SK-N-SH treated with all-trans-retinoic acid at 6 μM for 48 hours (cell line): ENCODE results near the gene EDIL3.

Experiments used
- ATAC-seq: fragments of 200-7000 bp; cut with Tn5 transposase; 3 replicates; pipeline ENCODE4 v1.9.1; 2020; ENCODE audit warnings: mild to moderate bottlenecking, moderate library complexity
- ARNTL ChIP-seq: fragments of 450-650 bp; formaldehyde crosslinking; IDR thresholded peaks from 2 replicates; pipeline ENCODE4 v1.5.0; 2020; ENCODE audit warnings: low read depth, mild to moderate bottlenecking, moderate library complexity, borderline replicate concordance
- BACH2 ChIP-seq: fragments of 250-450 bp; sonication (Bioruptor Pico); IDR thresholded peaks from 2 replicates; pipeline ENCODE4 v1.9.0; 2021; ENCODE audit warnings: mild to moderate bottlenecking, borderline replicate concordance
- CSDC2 ChIP-seq: fragments of 250-450 bp; sonication (Bioruptor Pico); IDR thresholded peaks from 2 replicates; pipeline ENCODE4 v1.5.0; 2020; ENCODE audit warnings: mild to moderate bottlenecking, moderate library complexity
- ESRRG ChIP-seq: fragments of 250-450 bp; sonication (Bioruptor Pico); IDR thresholded peaks from 2 replicates; pipeline ENCODE4 v1.6.1; 2021; ENCODE audit warnings: mild to moderate bottlenecking
- GLIS3 ChIP-seq: fragments of 250-450 bp; sonication (Bioruptor Pico); IDR thresholded peaks from 2 replicates; pipeline ENCODE4 v1.5.0; 2020; ENCODE audit warnings: mild to moderate bottlenecking, moderate library complexity
- OSR1 ChIP-seq: fragments of 250-450 bp; sonication (Bioruptor Pico); IDR thresholded peaks from 2 replicates; pipeline ENCODE4 v1.8.0; 2022; ENCODE audit warnings: moderate library complexity, mild to moderate bottlenecking, inconsistent platforms
- PPARA ChIP-seq: fragments of 250-450 bp; sonication (Bioruptor Pico); IDR thresholded peaks from 2 replicates; pipeline ENCODE4 v1.5.0; 2020; ENCODE audit warnings: mild to moderate bottlenecking, borderline replicate concordance
- RARB ChIP-seq: fragments of 250-450 bp; sonication (Bioruptor Pico); IDR thresholded peaks from 2 replicates; pipeline ENCODE4 v1.8.0; 2021; ENCODE audit warnings: mild to moderate bottlenecking, moderate library complexity
- SNAI2 ChIP-seq: fragments of 250-450 bp; sonication (Bioruptor Pico); IDR thresholded peaks from 2 replicates; pipeline ENCODE4 v1.5.0; 2020; ENCODE audit warnings: mild to moderate bottlenecking, moderate library complexity
- TCF4 ChIP-seq: fragments of 250-450 bp; sonication (Bioruptor Pico); IDR thresholded peaks from 2 replicates; pipeline ENCODE4 v1.8.0; 2021; ENCODE audit warnings: mild to moderate bottlenecking, moderate library complexity, borderline replicate concordance
- TOX ChIP-seq: fragments of 250-450 bp; sonication (Bioruptor Pico); IDR thresholded peaks from 2 replicates; pipeline ENCODE4 v1.8.0; 2021; ENCODE audit warnings: mild to moderate bottlenecking, moderate library complexity, borderline replicate concordance
- ZFP3 ChIP-seq: fragments of 250-450 bp; sonication (Bioruptor Pico); IDR thresholded peaks from 2 replicates; pipeline ENCODE4 v1.5.0; 2020; ENCODE audit warnings: mild to moderate bottlenecking, moderate library complexity
- ZFP30 ChIP-seq: fragments of 450-650 bp; formaldehyde crosslinking; IDR thresholded peaks from 2 replicates; pipeline ENCODE4 v1.5.0; 2022; ENCODE audit warnings: mild to moderate bottlenecking, moderate library complexity
- ZNF565 ChIP-seq: fragments of 450-650 bp; formaldehyde crosslinking; conservative IDR thresholded peaks from 2 replicates; pipeline ENCODE4 v1.5.0; 2020; ENCODE audit warnings: low read depth, mild to moderate bottlenecking, moderate library complexity
- ZNF70 ChIP-seq: fragments of 450-650 bp; formaldehyde crosslinking; IDR thresholded peaks from 2 replicates; pipeline ENCODE4 v1.5.0; 2020; ENCODE audit warnings: mild to moderate bottlenecking, moderate library complexity
- ZNF8 ChIP-seq: fragments of 450-650 bp; formaldehyde crosslinking; IDR thresholded peaks from 2 replicates; pipeline ENCODE4 v1.5.0; 2020; ENCODE audit warnings: mild to moderate bottlenecking, moderate library complexity
- TF ChIP-seq, protein P1 (sequence below): fragments of 250-450 bp; sonication (Bioruptor Pico); IDR thresholded peaks from 2 replicates; pipeline ENCODE4 v1.5.1; 2020; ENCODE audit warnings: low read depth, mild to moderate bottlenecking, moderate library complexity
- TF ChIP-seq, protein P2 (sequence below): fragments of 250-450 bp; sonication (Bioruptor Pico); IDR thresholded peaks from 2 replicates; pipeline ENCODE4 v1.8.0; 2020; ENCODE audit warnings: mild to moderate bottlenecking, moderate library complexity, borderline replicate concordance
- TF ChIP-seq, protein P3 (sequence below): fragments of 250-450 bp; sonication (Bioruptor Pico); IDR thresholded peaks from 2 replicates; pipeline ENCODE4 v1.5.0; 2020; ENCODE audit warnings: mild to moderate bottlenecking, moderate library complexity
- TF ChIP-seq, protein P4 (sequence below): fragments of 250-450 bp; sonication (Bioruptor Pico); IDR thresholded peaks from 2 replicates; pipeline ENCODE4 v1.5.1; 2021; ENCODE audit warnings: mild to moderate bottlenecking, moderate library complexity
- TF ChIP-seq, protein P5 (sequence below): fragments of 250-450 bp; sonication (Bioruptor Pico); IDR thresholded peaks from 2 replicates; pipeline ENCODE4 v1.8.0; 2021; ENCODE audit warnings: low read depth, mild to moderate bottlenecking, moderate library complexity, borderline replicate concordance

Gene EDIL3

DNA sequence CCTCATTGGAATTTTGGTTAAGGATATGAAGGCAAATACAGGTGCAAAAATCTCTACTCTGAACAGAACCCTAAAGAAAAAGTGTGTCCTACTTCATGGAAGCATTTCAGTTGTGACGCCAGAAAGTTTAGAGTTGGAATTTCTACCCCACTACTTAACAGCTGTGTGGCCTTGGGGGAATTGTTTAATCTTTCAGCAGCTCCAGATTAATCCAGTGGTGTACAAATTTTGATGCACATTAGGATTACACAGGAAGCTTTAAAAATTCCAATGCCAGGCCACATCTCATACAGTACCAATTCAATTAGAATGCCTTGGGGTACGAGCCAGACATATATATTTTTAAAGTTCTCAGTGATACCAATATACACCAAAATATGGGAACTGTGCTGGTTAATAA, 266.1 kb downstream of the EDIL3 start:
- ATAC-seq, result no peak

DNA sequence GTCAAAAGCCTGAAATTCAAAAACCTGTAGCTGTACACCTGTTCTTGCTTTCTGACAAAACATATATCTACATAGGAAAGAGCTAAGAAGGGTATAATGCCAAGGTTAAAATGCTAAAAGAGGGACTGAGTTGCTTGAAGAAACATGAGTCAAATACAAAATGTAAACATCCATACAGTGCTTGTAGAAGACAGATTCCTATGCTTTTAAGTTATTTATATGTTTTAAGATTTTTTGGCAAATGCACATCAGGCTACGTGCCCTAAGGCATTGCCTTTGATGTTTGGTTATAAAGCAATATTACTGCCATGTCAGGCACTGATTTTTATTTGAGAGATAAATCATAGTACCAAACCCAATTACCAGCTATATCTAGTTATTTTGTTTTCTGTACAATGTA, 269.0 kb downstream of the EDIL3 start:
- no peak for TF ChIP-seq BACH2 (CRISPR knock-in tag)
- no peak for TF ChIP-seq CSDC2 (CRISPR knock-in tag)
- TF ChIP-seq, protein P1, sequence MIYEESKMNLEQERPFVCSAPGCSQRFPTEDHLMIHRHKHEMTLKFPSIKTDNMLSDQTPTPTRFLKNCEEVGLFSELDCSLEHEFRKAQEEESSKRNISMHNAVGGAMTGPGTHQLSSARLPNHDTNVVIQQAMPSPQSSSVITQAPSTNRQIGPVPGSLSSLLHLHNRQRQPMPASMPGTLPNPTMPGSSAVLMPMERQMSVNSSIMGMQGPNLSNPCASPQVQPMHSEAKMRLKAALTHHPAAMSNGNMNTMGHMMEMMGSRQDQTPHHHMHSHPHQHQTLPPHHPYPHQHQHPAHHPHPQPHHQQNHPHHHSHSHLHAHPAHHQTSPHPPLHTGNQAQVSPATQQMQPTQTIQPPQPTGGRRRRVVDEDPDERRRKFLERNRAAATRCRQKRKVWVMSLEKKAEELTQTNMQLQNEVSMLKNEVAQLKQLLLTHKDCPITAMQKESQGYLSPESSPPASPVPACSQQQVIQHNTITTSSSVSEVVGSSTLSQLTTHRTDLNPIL (CRISPR knock-in tag), result no peak
- TF ChIP-seq, protein P2, sequence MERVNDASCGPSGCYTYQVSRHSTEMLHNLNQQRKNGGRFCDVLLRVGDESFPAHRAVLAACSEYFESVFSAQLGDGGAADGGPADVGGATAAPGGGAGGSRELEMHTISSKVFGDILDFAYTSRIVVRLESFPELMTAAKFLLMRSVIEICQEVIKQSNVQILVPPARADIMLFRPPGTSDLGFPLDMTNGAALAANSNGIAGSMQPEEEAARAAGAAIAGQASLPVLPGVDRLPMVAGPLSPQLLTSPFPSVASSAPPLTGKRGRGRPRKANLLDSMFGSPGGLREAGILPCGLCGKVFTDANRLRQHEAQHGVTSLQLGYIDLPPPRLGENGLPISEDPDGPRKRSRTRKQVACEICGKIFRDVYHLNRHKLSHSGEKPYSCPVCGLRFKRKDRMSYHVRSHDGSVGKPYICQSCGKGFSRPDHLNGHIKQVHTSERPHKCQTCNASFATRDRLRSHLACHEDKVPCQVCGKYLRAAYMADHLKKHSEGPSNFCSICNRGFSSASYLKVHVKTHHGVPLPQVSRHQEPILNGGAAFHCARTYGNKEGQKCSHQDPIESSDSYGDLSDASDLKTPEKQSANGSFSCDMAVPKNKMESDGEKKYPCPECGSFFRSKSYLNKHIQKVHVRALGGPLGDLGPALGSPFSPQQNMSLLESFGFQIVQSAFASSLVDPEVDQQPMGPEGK (CRISPR knock-in tag), result no peak
- no peak for TF ChIP-seq ESRRG (CRISPR knock-in tag)
- TF ChIP-seq OSR1, result no peak
- TF ChIP-seq, protein P3, sequence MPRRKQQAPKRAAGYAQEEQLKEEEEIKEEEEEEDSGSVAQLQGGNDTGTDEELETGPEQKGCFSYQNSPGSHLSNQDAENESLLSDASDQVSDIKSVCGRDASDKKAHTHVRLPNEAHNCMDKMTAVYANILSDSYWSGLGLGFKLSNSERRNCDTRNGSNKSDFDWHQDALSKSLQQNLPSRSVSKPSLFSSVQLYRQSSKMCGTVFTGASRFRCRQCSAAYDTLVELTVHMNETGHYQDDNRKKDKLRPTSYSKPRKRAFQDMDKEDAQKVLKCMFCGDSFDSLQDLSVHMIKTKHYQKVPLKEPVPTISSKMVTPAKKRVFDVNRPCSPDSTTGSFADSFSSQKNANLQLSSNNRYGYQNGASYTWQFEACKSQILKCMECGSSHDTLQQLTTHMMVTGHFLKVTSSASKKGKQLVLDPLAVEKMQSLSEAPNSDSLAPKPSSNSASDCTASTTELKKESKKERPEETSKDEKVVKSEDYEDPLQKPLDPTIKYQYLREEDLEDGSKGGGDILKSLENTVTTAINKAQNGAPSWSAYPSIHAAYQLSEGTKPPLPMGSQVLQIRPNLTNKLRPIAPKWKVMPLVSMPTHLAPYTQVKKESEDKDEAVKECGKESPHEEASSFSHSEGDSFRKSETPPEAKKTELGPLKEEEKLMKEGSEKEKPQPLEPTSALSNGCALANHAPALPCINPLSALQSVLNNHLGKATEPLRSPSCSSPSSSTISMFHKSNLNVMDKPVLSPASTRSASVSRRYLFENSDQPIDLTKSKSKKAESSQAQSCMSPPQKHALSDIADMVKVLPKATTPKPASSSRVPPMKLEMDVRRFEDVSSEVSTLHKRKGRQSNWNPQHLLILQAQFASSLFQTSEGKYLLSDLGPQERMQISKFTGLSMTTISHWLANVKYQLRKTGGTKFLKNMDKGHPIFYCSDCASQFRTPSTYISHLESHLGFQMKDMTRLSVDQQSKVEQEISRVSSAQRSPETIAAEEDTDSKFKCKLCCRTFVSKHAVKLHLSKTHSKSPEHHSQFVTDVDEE (CRISPR knock-in tag), result no peak
- TF ChIP-seq ZNF70 (CRISPR knock-in tag), result no peak
- TF ChIP-seq ZNF8 (CRISPR knock-in tag), result no peak
- TF ChIP-seq, protein P4, sequence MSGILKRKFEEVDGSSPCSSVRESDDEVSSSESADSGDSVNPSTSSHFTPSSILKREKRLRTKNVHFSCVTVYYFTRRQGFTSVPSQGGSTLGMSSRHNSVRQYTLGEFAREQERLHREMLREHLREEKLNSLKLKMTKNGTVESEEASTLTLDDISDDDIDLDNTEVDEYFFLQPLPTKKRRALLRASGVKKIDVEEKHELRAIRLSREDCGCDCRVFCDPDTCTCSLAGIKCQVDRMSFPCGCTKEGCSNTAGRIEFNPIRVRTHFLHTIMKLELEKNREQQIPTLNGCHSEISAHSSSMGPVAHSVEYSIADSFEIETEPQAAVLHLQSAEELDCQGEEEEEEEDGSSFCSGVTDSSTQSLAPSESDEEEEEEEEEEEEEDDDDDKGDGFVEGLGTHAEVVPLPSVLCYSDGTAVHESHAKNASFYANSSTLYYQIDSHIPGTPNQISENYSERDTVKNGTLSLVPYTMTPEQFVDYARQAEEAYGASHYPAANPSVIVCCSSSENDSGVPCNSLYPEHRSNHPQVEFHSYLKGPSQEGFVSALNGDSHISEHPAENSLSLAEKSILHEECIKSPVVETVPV, result no peak
- no peak for TF ChIP-seq GLIS3 (CRISPR knock-in tag)
- TF ChIP-seq ZNF565, result no peak
- TF ChIP-seq PPARA (CRISPR knock-in tag), result no peak
- TF ChIP-seq, protein P5, sequence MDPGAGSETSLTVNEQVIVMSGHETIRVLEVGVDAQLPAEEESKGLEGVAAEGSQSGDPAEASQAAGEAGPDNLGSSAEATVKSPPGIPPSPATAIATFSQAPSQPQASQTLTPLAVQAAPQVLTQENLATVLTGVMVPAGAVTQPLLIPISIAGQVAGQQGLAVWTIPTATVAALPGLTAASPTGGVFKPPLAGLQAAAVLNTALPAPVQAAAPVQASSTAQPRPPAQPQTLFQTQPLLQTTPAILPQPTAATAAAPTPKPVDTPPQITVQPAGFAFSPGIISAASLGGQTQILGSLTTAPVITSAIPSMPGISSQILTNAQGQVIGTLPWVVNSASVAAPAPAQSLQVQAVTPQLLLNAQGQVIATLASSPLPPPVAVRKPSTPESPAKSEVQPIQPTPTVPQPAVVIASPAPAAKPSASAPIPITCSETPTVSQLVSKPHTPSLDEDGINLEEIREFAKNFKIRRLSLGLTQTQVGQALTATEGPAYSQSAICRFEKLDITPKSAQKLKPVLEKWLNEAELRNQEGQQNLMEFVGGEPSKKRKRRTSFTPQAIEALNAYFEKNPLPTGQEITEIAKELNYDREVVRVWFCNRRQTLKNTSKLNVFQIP (CRISPR knock-in tag), result no peak
- no peak for TF ChIP-seq RARB (CRISPR knock-in tag)
- TF ChIP-seq ZFP3 (CRISPR knock-in tag), result no peak
- no peak for ATAC-seq

More for the DNA sequence above, 266.1 kb downstream of the EDIL3 start:
- TF ChIP-seq CSDC2 (CRISPR knock-in tag) (no peak), ARNTL (CRISPR knock-in tag) (no peak), ZNF8 (CRISPR knock-in tag) (no peak), TCF4 (CRISPR knock-in tag) (no peak), ZNF70 (CRISPR knock-in tag) (no peak), TOX (CRISPR knock-in tag) (no peak), SNAI2 (CRISPR knock-in tag) (no peak), ZFP30 (no peak), ZNF565 (no peak), BACH2 (CRISPR knock-in tag) (no peak), RARB (CRISPR knock-in tag) (no peak), ZFP3 (CRISPR knock-in tag) (no peak), OSR1 (no peak)
- TF ChIP-seq, protein P5 (CRISPR knock-in tag), result no peak
- TF ChIP-seq, protein P1 (CRISPR knock-in tag), result no peak
